Breast epithelium (tissue), 4 donors: ENCODE measurements around the gene BCAR1. TPM values are rescaled to one million over a fixed set of nuclear protein-coding genes. Genes with fewer than 3 reads are reported as not detected.
"Not testable (repeated sequence)": the region's sequence is repeated elsewhere in the genome, so short reads cannot be mapped to it uniquely, and the experiment has no call there.

Experiments
- DNase-seq, 2 donors: peaks; one replicate each; pipeline ENCODE4 v3.0.0-alpha.2; 2019; ENCODE audit warnings: low spot score in 2 of 2
- H3K27ac ChIP-seq, 2 donors: fragments of 200-600 bp; sonication (generic) in 1 of 2; one replicate each; pipeline ENCODE4 v1.5.1; 2016 to 2019; ENCODE audit warnings: mild to moderate bottlenecking in 1 of 2
- H3K27me3 ChIP-seq, 2 donors: fragments of 200-600 bp; sonication (generic) in 1 of 2; one replicate each; pipeline versions ENCODE4 v1.5.1 to v1.6.0; 2017 to 2019; ENCODE audit warnings: control low read depth in 1 of 2, mild to moderate bottlenecking in 1 of 2
- H3K36me3 ChIP-seq: fragments of 200-600 bp; one replicate; pipeline ENCODE4 v1.5.1; 2019
- H3K4me1 ChIP-seq, 2 donors: fragments of 200-600 bp; sonication (generic); one replicate each; pipeline ENCODE4 v1.5.1; 2016 to 2019; ENCODE audit warnings: control low read depth in 1 of 2
- H3K4me3 ChIP-seq, 3 donors: fragments of 200-600 bp; sonication (generic); 1 replicate in 2 of 3; 2 replicates in 1 of 3; pipeline ENCODE4 v1.5.1; 2016 to 2019; ENCODE audit warnings: mild to moderate bottlenecking in 3 of 3, moderate library complexity in 2 of 3
- H3K9me3 ChIP-seq, 2 donors: fragments of 200-600 bp; sonication (generic) in 1 of 2; one replicate each; pipeline ENCODE4 v1.5.1; 2016 to 2019; ENCODE audit warnings: control low read depth in 1 of 2
- POLR2A ChIP-seq: fragments of 450-650 bp; IDR thresholded peaks from one replicate; pipeline ENCODE4 v1.6.1; 2016; ENCODE audit warnings: antibody characterized with exemption, mild to moderate bottlenecking, moderate library complexity
- POLR2AphosphoS5 ChIP-seq, 3 donors: sonication (generic); formaldehyde crosslinking; IDR thresholded peaks; one replicate each; pipeline ENCODE4 v1.6.1; 2017; ENCODE audit warnings: antibody characterized with exemption in 3 of 3
- intact Hi-C: fragments of 100-400 bp; cut with DNase I; formaldehyde crosslinking; loops from one replicate; pipeline ENCODE4 v1.15.1; 2023; ENCODE audit warnings: low total_unique reads
- total RNA-seq, 3 donors: library from RNA; depleted of rRNA; stranded (reverse); fragments of >200 nt; gene quantifications; one replicate each; pipeline ENCODE4 v1.1.0, GENCODE V29; 2016
- TF ChIP-seq, protein P1 (sequence below), 3 donors: fragments of 450-650 bp; IDR thresholded peaks; one replicate each; pipeline ENCODE4 v1.5.1; 2016 to 2017; ENCODE audit warnings: antibody characterized with exemption in 3 of 3, mild to moderate bottlenecking in 3 of 3, moderate library complexity in 3 of 3

Gene BCAR1
- total RNA-seq, 3 donors from 2014 or later = 13.6 to 38.7 (median 32.9) TPM

DNA sequence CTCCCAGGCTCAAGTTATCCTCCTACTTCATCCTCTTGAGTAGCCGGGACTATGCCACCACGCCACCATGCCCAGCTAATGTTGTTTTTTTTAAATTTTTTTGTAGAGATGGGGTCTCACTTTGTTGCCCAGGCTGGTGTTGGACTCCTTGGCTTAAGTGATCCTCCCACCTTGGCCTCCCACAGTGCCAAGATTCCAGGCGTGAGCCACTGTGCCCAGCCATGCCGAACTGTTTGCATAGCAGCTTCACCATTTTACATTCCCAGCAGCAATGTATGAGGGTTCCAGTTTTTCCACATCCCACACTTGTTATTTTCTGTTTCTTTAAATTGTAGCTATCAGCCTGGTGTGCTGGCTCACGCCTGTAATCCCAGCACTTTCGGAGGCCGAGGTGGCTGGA is 34.8 kb downstream of the BCAR1 start:
- Histone ChIP-seq H3K4me3 (no peak overlapping the region), H3K4me1 (no peaks in the 10 kb centered on the region), H3K27me3 (no peaks in the 10 kb centered on the region), H3K27ac (no peak overlapping the region), H3K9me3 (no peaks in the 10 kb centered on the region), H3K36me3 (no peaks in the 10 kb centered on the region)
- intact Hi-C loops = no loop called here
- TF ChIP-seq, protein P1, sequence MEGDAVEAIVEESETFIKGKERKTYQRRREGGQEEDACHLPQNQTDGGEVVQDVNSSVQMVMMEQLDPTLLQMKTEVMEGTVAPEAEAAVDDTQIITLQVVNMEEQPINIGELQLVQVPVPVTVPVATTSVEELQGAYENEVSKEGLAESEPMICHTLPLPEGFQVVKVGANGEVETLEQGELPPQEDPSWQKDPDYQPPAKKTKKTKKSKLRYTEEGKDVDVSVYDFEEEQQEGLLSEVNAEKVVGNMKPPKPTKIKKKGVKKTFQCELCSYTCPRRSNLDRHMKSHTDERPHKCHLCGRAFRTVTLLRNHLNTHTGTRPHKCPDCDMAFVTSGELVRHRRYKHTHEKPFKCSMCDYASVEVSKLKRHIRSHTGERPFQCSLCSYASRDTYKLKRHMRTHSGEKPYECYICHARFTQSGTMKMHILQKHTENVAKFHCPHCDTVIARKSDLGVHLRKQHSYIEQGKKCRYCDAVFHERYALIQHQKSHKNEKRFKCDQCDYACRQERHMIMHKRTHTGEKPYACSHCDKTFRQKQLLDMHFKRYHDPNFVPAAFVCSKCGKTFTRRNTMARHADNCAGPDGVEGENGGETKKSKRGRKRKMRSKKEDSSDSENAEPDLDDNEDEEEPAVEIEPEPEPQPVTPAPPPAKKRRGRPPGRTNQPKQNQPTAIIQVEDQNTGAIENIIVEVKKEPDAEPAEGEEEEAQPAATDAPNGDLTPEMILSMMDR (IDR thresholded peaks at IDR 0.05) = no peak
- TF ChIP-seq POLR2A (no peak), POLR2AphosphoS5 (IDR thresholded peaks at IDR 0.05) (no peak)
- DNase-seq = no peak

DNA sequence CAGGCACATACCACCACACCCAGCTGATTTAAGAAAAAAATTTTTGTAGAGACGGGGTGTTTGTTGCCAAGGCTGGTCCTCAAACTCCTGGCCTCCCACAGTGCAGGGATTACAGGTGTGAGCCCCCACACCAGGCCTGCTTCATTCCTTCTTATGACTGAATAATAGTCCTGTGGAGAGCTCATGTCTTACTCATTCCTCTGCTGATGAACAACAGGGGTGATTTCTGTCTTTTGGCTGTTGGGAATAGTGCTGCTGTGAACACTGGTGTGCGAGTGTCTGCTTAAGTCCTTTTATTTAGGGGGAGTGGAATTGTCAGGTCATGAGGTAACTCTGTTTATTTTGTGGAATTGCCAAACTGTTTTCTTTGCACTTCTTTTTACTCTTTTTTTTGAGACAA is 35.3 kb downstream of the BCAR1 start:
- TF ChIP-seq POLR2A = no peak
- TF ChIP-seq, protein P1 (IDR thresholded peaks at IDR 0.05) = no peak
- TF ChIP-seq POLR2AphosphoS5 (IDR thresholded peaks at IDR 0.05) = no peak
- intact Hi-C loops = no loop called here
- H3K36me3 ChIP-seq = no peaks in the 10 kb centered on the region
- H3K27ac ChIP-seq = no peak overlapping the region
- H3K27me3 ChIP-seq = no peaks in the 10 kb centered on the region
- no peak for DNase-seq
- no peaks in the 10 kb centered on the region for H3K9me3 ChIP-seq
- no peaks in the 10 kb centered on the region for H3K4me1 ChIP-seq
- H3K4me3 ChIP-seq = no peak overlapping the region

DNA sequence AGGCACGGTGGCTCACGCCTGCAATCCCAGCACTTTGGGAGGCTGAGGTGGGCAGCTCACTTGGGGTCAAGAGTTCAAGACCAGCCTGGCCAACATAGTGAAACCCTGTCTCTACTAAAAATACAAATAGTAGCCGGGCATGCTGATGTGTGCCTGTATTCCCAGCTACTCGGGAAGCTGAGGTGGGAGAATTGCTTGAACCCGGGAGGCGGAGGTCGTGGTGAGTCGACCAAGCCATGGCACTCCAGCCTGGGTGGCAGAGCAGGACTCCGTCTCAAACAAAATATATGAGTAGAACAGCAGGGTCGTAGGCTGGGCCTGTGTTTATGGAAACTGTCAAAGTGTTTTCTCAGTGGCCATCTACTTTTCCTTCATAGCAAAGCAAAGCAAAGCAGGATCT is 40.1 kb downstream of the BCAR1 start:
- H3K36me3 ChIP-seq, H3K9me3 ChIP-seq, DNase-seq, H3K27ac ChIP-seq, H3K27me3 ChIP-seq, H3K4me3 ChIP-seq, intact Hi-C loops, H3K4me1 ChIP-seq: not testable (repeated sequence)

DNA sequence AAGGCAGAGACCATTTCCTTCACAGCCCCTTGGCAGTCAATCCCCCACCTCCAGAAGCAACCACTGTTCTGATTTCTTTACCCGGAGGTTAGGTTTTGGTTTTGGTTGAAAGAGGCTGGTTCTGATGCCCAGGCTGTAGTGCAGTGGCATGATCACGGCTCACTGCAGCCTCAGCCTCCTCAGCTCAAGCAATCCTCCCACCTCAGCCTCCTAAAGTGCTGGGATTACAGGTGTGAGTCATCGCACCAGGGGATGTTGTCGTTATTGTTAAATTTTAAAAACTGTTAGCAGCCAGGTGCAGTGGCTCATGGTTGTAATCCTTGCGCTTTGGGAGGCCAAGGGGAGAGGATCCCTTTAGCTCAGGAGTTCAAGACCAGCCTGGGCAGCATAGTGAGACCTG is 41.5 kb downstream of the BCAR1 start:
- Histone ChIP-seq H3K9me3 (no peaks in the 10 kb centered on the region), H3K27ac (no peak overlapping the region), H3K4me3 (no peak overlapping the region), H3K4me1 (no peaks in the 10 kb centered on the region), H3K27me3 (no peaks in the 10 kb centered on the region), H3K36me3 (no peaks in the 10 kb centered on the region)
- TF ChIP-seq POLR2AphosphoS5 (IDR thresholded peaks at IDR 0.05) (no peak), POLR2A (no peak)
- TF ChIP-seq, protein P1 (IDR thresholded peaks at IDR 0.05) = no peak
- intact Hi-C loops = loop anchor here (10.0 kb wide), 1 partner anchor 185 kb away; no protein-coding TSS in a partner anchor
- no peak for DNase-seq

DNA sequence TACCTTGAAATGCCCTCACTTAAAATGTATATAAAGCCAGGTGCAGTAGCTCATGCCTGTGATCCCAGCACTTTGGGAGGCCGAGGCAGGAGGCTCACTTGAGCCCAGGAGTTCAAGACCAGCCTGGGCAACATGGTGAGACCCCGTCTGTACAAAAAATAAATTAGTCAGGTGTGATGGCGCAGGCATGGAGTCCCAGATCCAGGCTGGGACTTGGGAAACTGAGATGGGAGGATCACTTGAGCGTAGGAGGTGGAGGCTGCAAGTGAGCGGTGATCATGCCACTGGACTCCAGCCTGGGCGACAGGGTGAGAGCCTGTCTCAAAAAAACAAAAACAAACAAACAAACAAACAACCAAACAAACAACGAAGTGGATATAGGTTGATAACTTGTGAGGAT is 41.9 kb downstream of the BCAR1 start:
- not testable (repeated sequence) for H3K4me3 ChIP-seq, H3K4me1 ChIP-seq, H3K27ac ChIP-seq, DNase-seq, H3K27me3 ChIP-seq, H3K9me3 ChIP-seq, H3K36me3 ChIP-seq
- intact Hi-C loops = loop anchor here (10.0 kb wide), 1 partner anchor 185 kb away; no protein-coding TSS in a partner anchor

DNA sequence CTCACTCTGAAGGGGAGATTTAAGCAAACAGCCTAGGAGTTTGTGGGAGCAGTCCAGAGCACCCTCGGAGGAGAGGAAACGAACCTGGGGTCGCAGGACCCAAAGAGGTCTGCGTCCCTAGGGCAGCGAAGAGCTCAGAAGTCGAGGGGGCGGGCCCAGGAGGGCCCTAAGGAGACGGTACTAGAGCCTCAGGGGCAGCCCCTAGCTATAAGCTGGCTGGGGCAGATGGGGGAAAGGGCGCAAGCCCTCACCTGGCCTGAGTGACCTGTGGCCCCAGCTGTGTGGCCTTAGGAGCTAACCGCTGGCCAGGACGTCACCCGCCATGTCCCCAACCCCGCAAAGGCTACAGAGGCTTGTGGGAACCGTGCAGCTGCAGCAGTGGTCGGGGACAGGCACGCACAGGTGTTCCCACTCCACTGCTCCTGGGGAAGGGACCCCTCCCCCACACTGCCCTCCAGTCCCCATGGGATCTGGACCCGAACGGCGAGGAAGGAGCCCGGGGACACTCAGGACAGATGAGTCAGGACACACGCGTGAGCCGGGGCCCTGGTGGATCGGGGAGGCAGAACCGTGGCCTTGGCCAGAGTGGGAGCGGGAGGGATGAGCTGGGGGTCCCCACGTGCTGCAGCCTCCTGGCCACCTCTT is 42.4 kb downstream of the BCAR1 start:
- Histone ChIP-seq H3K27me3 (no peaks in the 10 kb centered on the region), H3K9me3 (no peaks in the 10 kb centered on the region), H3K27ac (no peak overlapping the region), H3K36me3 (no peaks in the 10 kb centered on the region), H3K4me1 (no peaks in the 10 kb centered on the region), H3K4me3 (no peak overlapping the region)
- DNase-seq = no peak
- TF ChIP-seq POLR2A = no peak
- no peak for TF ChIP-seq POLR2AphosphoS5 (IDR thresholded peaks at IDR 0.05)
- TF ChIP-seq, protein P1 (IDR thresholded peaks at IDR 0.05) = no peak
- intact Hi-C loops = loop anchor here (10.0 kb wide), 1 partner anchor 186 kb away; no protein-coding TSS in a partner anchor
